NK-92 treated with Interleukin-12 subunit alpha and Interleukin-12 subunit beta, amount 100 ng/mL, for 24 hours (cell line): ENCODE data around the gene ERI3.

ENCODE experiments used
- DNase-seq: peaks from one replicate; lab custom pipeline; 2025; lab: John Stamatoyannopoulos, UW

ERI3 gene

GRCh38 chr1:44200336-44200735 is 154.7 kb downstream of the ERI3 start:
- no peak for DNase-seq

GRCh38 chr1:44174630-44175029 is 180.4 kb downstream of the ERI3 start:
- DNase-seq: no peak
